Measurements from ENCODE around the gene ADCY3.

ADCY3 gene

GRCh38 chr2:24827321-24828237, 92.5 kb downstream of the ADCY3 start:
- peak; percentile 73 to 86 (median 80) for DNase-seq

GRCh38 chr2:24826773-24827145, 93.3 kb downstream of the ADCY3 start:
- no peak for DNase-seq

- no peak for DNase-seq
These were observed 93.9 kb downstream of the ADCY3 start for GRCh38 chr2:24825883-24826772.

- DNase-seq: peak; percentile 25 to 48 (median 32)
These were observed 94.8 kb downstream of the ADCY3 start for GRCh38 chr2:24824966-24825882.

- no peak for DNase-seq
These were observed 95.9 kb downstream of the ADCY3 start for GRCh38 chr2:24824071-24824588.

GRCh38 chr2:24822049-24822706, 97.9 kb downstream of the ADCY3 start:
- DNase-seq: no peak

- DNase-seq: no peak
These were observed 98.6 kb downstream of the ADCY3 start for GRCh38 chr2:24821433-24821891.

GRCh38 chr2:24820598-24821432, 99.2 kb downstream of the ADCY3 start:
- DNase-seq: no peak

GRCh38 chr2:24820175-24820513, 99.9 kb downstream of the ADCY3 start:
- DNase-seq: no peak

- DNase-seq: no peak
These were observed 100.4 kb downstream of the ADCY3 start for GRCh38 chr2:24819442-24820174.

- no peak for DNase-seq
These were observed 101.3 kb downstream of the ADCY3 start for GRCh38 chr2:24818721-24819167.

GRCh38 chr2:24816884-24817283, 103.2 kb downstream of the ADCY3 start:
- no peak for DNase-seq

- no peak for DNase-seq
These were observed 103.6 kb downstream of the ADCY3 start for GRCh38 chr2:24816404-24816803.

- no peak for DNase-seq
These were observed 104.9 kb downstream of the ADCY3 start for GRCh38 chr2:24815171-24815570.

GRCh38 chr2:24814516-24814915, 105.5 kb downstream of the ADCY3 start:
- no peak for DNase-seq

GRCh38 chr2:24813691-24814137, 106.3 kb downstream of the ADCY3 start:
- DNase-seq: no peak

- DNase-seq: no peak
These were observed 110.6 kb downstream of the ADCY3 start for GRCh38 chr2:24809316-24810007.

- DNase-seq: peak in 1 of 4 experiments; percentile 13
These were observed 113.4 kb downstream of the ADCY3 start for GRCh38 chr2:24806661-24807036.

All from suppressor macrophage (primary cell).